HepG2 (cell line): ENCODE results near the gene FOSB. TPM values are rescaled to one million over a fixed set of nuclear protein-coding genes. Genes with fewer than 3 reads are reported as not detected.

Experiments
- GRHL1 ChIP-seq: sonication (generic); formaldehyde crosslinking; conservative IDR thresholded peaks from 2 replicates; pipeline ENCODE4 v1.8.0; 2022; ENCODE audit warnings: missing genetic modification reagents
- HDAC1 ChIP-seq: sonication (generic); formaldehyde crosslinking; IDR thresholded peaks from 2 replicates; pipeline ENCODE4 v1.5.1; 2020; ENCODE audit warnings: mild to moderate bottlenecking, missing genetic modification reagents
- KAT2B ChIP-seq: fragments of 150-350 bp; IDR thresholded peaks from 2 replicates; pipeline ENCODE4 v1.6.1; 2014; ENCODE audit warnings: low read depth, low read length, borderline replicate concordance
- MAFF ChIP-seq: IDR thresholded peaks from 2 replicates; pipeline ENCODE4 v1.6.1; 2011; ENCODE audit warnings: low read depth, low read length, improper control_type of control experiment
- PHF20 ChIP-seq: sonication (generic); formaldehyde crosslinking; IDR thresholded peaks from 2 replicates; pipeline ENCODE4 v1.5.0; 2020; ENCODE audit warnings: mild to moderate bottlenecking, missing genetic modification reagents
- POGZ ChIP-seq: sonication (generic); formaldehyde crosslinking; IDR thresholded peaks from 2 replicates; pipeline ENCODE4 v1.4.0; 2020; ENCODE audit warnings: mild to moderate bottlenecking, missing genetic modification reagents
- RXRA ChIP-seq: sonication (generic); formaldehyde crosslinking; IDR thresholded peaks from 2 replicates; pipeline ENCODE4 v1.5.1; 2020; ENCODE audit warnings: missing genetic modification reagents
- SIX1 ChIP-seq: sonication (generic); formaldehyde crosslinking; IDR thresholded peaks from 2 replicates; pipeline ENCODE4 v1.4.0; 2020; ENCODE audit warnings: missing genetic modification reagents, borderline replicate concordance
- TCF12 ChIP-seq, 2 experiments: fragments of 450-650 bp in 1 of 2; sonication (generic) in 1 of 2; formaldehyde crosslinking in 1 of 2; IDR thresholded peaks; 2 replicates each; pipeline versions ENCODE4 v1.6.1 to v1.8.0; 2017 to 2022; ENCODE audit warnings: antibody characterized with exemption in 1 of 2, mild to moderate bottlenecking in 1 of 2, missing genetic modification reagents in 1 of 2, moderate library complexity in 1 of 2
- U2AF1 ChIP-seq: fragments of 200-400 bp; formaldehyde crosslinking; optimal IDR thresholded peaks from 2 replicates; pipeline ENCODE3; 2017; ENCODE audit warnings: mild to moderate bottlenecking, low read depth, low read length
- ZNF253 ChIP-seq: sonication (generic); formaldehyde crosslinking; IDR thresholded peaks from 2 replicates; pipeline ENCODE4 v1.8.0; 2022; ENCODE audit warnings: mild to moderate bottlenecking, missing genetic modification reagents, borderline replicate concordance
- ZNF350 ChIP-seq: sonication (generic); formaldehyde crosslinking; IDR thresholded peaks from 2 replicates; pipeline ENCODE4 v1.4.0; 2020; ENCODE audit warnings: mild to moderate bottlenecking, low read depth, missing genetic modification reagents, borderline replicate concordance
- ZNF367 ChIP-seq: sonication (generic); formaldehyde crosslinking; IDR thresholded peaks from 2 replicates; pipeline ENCODE4 v1.4.0; 2020; ENCODE audit warnings: missing genetic modification reagents, borderline replicate concordance
- ZNF382 ChIP-seq: sonication (generic); formaldehyde crosslinking; IDR thresholded peaks from 2 replicates; pipeline ENCODE4 v1.5.0; 2020; ENCODE audit warnings: missing genetic modification reagents, mild to moderate bottlenecking, borderline replicate concordance
- ZNF552 ChIP-seq: sonication (generic); formaldehyde crosslinking; IDR thresholded peaks from 2 replicates; pipeline ENCODE4 v1.9.0; 2022; ENCODE audit warnings: missing genetic modification reagents, mild to moderate bottlenecking, borderline replicate concordance
- ZNF670 ChIP-seq: sonication (generic); formaldehyde crosslinking; IDR thresholded peaks from 2 replicates; pipeline ENCODE4 v1.8.0; 2022; ENCODE audit warnings: mild to moderate bottlenecking, missing genetic modification reagents, borderline replicate concordance
- ZNF773 ChIP-seq: sonication (generic); formaldehyde crosslinking; IDR thresholded peaks from 2 replicates; pipeline ENCODE4 v1.4.0; 2020; ENCODE audit warnings: missing genetic modification reagents, borderline replicate concordance
- ZSCAN5A ChIP-seq: sonication (generic); formaldehyde crosslinking; IDR thresholded peaks from 2 replicates; pipeline ENCODE4 v1.8.0; 2022; ENCODE audit warnings: mild to moderate bottlenecking, missing genetic modification reagents, borderline replicate concordance
- polyA plus RNA-seq, 8 experiments: library from polyadenylated mRNA; depleted of rRNA in 3 of 8; stranded (reverse) in 7 of 8; unstranded in 1 of 8; fragments of >200 nt; fragmentation: Illumina TruSeq in 4 of 8; extraction: Trizol in 4 of 8; gene quantifications; 2 replicates each; pipeline versions ENCODE4 v1.2.1 to v1.2.3, GENCODE V29; 2011 to 2016; ENCODE audit warnings: low read depth in 4 of 8, missing spikeins in 1 of 8, mixed read lengths in 1 of 8; ENCODE audit not compliant: insufficient read depth in 1 of 8
- total RNA-seq, 5 experiments: library from RNA; depleted of rRNA; stranded (reverse); fragments of >200 nt; fragmentation: Illumina TruSeq; extraction: Trizol; gene quantifications; 2 replicates each; pipeline ENCODE4 v1.2.3, GENCODE V29; 2016; ENCODE audit warnings: low read depth in 1 of 5
- TF ChIP-seq, protein P1 (sequence below): IDR thresholded peaks from 2 replicates; pipeline ENCODE4 v1.6.1; 2016; ENCODE audit warnings: missing biosample characterization, missing genetic modification reagents, low read depth
- TF ChIP-seq, protein P2 (sequence below): sonication (generic); formaldehyde crosslinking; IDR thresholded peaks from 2 replicates; pipeline ENCODE4 v1.4.0; 2020; ENCODE audit warnings: missing genetic modification reagents, borderline replicate concordance

Gene FOSB
- total and polyA plus RNA-seq, 2 of the 13 experiments (the other 11 are each of a cell fraction or from before 2014, with no cell fraction given): 2.8 to 6.0 TPM

DNA sequence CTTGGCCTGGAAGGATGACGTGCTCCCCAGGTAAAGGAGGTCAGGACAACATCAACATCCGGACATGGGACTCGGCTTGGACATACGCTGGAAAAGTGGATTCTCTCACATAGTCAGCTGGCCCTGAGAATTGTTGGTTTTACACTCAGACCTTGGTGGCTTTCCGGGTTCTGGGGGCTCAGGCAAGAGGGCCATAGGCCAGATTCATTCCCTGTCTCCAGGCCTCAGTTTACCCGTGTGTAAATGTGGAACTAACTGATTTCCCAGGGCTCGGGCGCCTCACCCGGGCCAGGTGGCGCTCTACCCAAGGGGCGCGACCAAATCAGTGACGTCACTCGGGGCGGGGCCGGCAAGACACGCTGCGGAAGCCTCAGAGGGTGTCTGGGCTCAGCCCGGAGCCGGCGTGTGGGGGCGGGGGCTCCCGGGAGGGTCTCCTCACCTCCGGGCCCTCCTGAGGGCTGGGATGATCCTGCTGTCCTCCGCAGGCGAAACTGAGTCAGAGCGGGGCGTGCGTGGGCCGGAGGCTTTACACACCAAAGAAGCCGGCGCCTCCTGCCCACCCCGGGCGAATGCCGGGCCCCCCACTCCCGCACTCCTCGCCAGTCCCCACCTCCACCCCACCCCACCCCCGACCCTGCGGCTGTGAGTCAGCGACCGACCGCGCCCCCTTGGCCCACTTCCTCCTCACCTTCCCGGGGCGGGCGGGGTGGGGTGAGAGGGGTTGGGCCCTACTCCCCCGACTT, 38.6 kb downstream of the FOSB start (continued):
- TF ChIP-seq POGZ (CRISPR knock-in tag): peak; percentile 52; the same call in 1 of the 2 replicates
- TF ChIP-seq TCF12 (IDR thresholded peaks at IDR 0.05): no peak
- TF ChIP-seq TCF12 (CRISPR knock-in tag; IDR thresholded peaks at IDR 0.05): 0 out of 2 replicates have a peak, but pooled peaks have one; percentile 47
- TF ChIP-seq ZNF253: no peak
- no peak for TF ChIP-seq SIX1 (CRISPR knock-in tag)
- no peak for TF ChIP-seq ZNF382
- TF ChIP-seq ZNF350: peak; percentile 51
- TF ChIP-seq GRHL1 (CRISPR knock-in tag): no peak
- no peak for TF ChIP-seq KAT2B
- TF ChIP-seq PHF20 (CRISPR knock-in tag): no peak
- TF ChIP-seq, protein P1, sequence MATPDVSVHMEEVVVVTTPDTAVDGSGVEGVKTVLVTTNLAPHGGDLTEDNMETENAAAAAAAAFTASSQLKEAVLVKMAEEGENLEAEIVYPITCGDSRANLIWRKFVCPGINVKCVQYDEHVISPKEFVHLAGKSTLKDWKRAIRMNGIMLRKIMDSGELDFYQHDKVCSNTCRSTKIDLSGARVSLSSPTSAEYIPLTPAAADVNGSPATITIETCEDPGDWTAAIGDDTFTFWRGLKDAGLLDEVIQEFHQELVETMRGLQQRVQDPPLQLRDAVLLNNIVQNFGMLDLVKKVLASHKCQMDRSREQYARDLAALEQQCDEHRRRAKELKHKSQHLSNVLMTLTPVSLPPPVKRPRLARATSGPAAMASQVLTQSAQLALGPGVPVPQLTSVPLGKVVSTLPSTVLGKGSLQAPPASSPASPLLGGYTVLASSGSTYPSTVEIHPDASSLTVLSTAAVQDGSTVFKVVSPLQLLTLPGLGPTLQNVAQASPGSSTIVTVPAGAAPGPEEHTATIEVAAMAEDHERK (CRISPR knock-in tag): no peak
- no peak for TF ChIP-seq ZNF367 (CRISPR knock-in tag)
- TF ChIP-seq U2AF1: no peak
- TF ChIP-seq ZSCAN5A (CRISPR knock-in tag): no peak
- TF ChIP-seq ZNF552 (CRISPR knock-in tag): no peak; the same call in 1 of the 2 replicates
- TF ChIP-seq, protein P2, sequence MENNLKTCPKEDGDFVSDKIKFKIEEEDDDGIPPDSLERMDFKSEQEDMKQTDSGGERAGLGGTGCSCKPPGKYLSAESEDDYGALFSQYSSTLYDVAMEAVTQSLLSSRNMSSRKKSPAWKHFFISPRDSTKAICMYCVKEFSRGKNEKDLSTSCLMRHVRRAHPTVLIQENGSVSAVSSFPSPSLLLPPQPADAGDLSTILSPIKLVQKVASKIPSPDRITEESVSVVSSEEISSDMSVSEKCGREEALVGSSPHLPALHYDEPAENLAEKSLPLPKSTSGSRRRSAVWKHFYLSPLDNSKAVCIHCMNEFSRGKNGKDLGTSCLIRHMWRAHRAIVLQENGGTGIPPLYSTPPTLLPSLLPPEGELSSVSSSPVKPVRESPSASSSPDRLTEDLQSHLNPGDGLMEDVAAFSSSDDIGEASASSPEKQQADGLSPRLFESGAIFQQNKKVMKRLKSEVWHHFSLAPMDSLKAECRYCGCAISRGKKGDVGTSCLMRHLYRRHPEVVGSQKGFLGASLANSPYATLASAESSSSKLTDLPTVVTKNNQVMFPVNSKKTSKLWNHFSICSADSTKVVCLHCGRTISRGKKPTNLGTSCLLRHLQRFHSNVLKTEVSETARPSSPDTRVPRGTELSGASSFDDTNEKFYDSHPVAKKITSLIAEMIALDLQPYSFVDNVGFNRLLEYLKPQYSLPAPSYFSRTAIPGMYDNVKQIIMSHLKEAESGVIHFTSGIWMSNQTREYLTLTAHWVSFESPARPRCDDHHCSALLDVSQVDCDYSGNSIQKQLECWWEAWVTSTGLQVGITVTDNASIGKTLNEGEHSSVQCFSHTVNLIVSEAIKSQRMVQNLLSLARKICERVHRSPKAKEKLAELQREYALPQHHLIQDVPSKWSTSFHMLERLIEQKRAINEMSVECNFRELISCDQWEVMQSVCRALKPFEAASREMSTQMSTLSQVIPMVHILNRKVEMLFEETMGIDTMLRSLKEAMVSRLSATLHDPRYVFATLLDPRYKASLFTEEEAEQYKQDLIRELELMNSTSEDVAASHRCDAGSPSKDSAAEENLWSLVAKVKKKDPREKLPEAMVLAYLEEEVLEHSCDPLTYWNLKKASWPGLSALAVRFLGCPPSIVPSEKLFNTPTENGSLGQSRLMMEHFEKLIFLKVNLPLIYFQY (CRISPR knock-in tag): no peak
- no peak for TF ChIP-seq ZNF773
- no peak for TF ChIP-seq MAFF
- TF ChIP-seq RXRA (CRISPR knock-in tag): peak; percentile 53; the same call in 1 of the 2 replicates
- peak; percentile 50 for TF ChIP-seq HDAC1 (CRISPR knock-in tag)
- no peak for TF ChIP-seq ZNF670
